GM18526 (cell line): ENCODE data around the gene AASDH.

ENCODE experiments used
- POLR2A ChIP-seq: IDR thresholded peaks from 3 replicates; pipeline ENCODE4 v1.6.1; 2011; ENCODE audit not compliant: insufficient read length; ENCODE audit errors: extremely low read depth

The AASDH gene

GRCh38 chr4:56310401-56311125 lies 76.7 kb downstream of the AASDH start:
- TF ChIP-seq POLR2A, result no peak

DNA sequence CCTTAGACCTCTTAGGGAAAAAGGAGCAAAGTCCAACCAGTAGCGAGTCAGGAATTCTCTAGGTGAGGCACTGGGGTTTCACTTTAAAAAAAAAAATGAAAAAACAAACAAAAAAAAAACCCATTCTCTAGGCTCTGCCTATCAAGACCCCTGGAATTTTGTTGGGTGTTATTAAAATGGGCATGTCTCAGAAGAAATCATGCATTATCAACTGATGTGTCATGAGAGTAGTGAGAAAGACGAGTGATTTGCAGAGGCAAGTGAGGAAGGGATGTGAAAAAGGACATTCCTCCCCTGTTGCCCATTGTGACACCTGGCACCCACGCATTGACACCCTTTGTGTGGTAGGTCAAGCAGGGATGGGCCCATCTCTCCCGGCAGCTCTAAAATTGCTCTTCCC lies 78.9 kb downstream of the AASDH start:
- TF ChIP-seq POLR2A, result no peak

DNA sequence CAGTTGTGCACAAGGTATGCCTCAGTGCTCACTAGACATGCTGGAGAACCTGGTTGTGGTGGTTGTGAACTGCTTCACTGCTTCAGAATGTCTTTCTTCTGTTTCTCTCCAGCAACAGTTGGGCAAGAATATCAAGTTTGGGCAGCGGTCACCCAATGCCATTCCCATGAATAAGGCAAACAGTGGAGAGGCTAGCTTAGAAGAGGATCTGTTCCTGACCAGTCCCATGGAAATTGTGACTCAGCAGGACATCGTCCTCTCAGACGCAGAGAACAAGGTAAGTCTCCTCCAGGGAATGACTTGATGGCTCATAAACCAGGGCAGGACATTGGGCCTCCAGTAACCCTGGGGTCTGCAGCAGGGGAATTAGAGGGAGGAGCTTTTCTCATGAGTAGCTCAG lies 79.9 kb downstream of the AASDH start:
- no peak for TF ChIP-seq POLR2A

- no peak for TF ChIP-seq POLR2A
These were observed 81.9 kb downstream of the AASDH start for GRCh38 chr4:56305390-56305789.

DNA sequence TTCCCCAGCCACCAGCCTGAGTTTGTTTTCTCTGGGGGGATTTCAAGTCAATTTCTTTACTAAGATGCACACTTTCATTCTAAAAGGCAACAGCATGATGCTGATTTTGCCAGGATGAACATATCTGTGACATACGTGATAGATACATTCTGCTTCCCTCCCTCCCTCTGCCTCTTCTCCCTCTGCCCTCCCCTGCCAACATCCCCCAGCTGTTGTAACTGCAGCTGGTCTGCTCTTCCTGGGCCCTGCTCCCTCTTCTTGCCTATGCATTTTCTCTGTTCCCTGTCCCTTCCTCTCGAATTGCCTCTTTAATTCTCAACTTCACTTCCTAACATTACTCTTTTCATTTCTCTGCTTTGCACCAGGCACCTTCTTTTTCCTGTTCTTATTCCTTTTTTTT lies 83.4 kb downstream of the AASDH start:
- no peak for TF ChIP-seq POLR2A

- TF ChIP-seq POLR2A, result no peak
These were observed 84.5 kb downstream of the AASDH start for GRCh38 chr4:56302760-56303159.

- no peak for TF ChIP-seq POLR2A
These were observed 85.2 kb downstream of the AASDH start for GRCh38 chr4:56301997-56302496.

- no peak for TF ChIP-seq POLR2A
These were observed 85.9 kb downstream of the AASDH start for GRCh38 chr4:56301181-56301996.

DNA sequence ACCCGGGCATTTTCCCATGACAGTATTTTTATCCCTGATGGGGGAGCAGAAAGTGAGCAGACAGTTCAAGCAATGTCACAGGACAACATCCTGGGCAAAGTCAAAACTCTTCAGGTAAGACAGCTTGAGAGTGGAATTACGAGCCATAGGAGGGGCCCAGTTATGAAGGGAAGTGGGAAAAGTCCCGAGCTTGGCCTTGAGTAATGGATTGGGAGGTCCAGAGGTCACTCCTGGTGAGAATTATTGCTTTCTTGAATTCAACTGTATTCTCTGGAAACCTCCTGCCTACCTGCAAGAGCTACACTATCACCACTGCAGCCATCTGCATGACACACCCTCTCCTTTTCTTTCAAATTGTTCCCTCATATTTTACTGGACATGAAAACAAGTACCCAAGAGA lies 89.1 kb downstream of the AASDH start:
- TF ChIP-seq POLR2A, result no peak

GRCh38 chr4:56297776-56298175 lies 89.5 kb downstream of the AASDH start:
- TF ChIP-seq POLR2A, result no peak

DNA sequence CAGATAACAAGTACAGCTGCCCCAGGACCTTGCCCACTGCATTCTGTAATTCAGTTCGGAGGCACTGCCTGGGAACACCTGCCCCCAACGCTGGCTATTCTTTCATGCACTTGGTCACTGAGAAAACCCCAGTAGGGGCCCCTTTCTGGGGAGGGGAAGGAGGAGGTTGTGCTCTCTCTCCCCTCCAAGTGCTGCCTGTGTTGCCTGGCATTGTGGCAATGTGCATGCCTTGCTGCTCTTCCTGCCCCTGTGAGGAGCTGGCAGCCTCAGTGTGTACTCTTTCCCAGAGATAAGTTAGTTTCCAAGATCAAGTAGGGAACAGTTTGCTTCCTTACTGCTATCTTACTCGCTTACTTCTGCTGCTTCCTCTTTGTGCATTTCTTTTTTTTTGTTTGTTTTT lies 90.8 kb downstream of the AASDH start:
- TF ChIP-seq POLR2A, result no peak

DNA sequence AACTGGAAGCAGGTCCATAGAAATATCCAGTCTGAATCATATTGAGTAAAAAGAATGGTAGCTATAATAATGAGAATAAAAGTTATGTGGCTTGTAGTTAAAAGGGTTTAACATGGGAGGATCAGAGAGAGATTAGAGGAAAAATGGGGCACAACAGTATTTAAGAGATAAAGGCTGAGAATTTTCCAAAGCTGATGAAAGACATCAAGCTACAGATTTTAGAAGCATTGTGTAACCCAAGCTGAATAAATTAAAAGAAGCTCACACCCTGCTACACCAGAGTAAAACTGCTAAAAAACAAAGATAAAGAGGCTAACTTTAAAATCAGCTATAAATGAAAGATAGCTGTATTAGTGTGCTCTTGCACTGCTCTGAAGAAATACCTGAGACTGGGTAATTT lies 94.2 kb downstream of the AASDH start:
- no peak for TF ChIP-seq POLR2A

DNA sequence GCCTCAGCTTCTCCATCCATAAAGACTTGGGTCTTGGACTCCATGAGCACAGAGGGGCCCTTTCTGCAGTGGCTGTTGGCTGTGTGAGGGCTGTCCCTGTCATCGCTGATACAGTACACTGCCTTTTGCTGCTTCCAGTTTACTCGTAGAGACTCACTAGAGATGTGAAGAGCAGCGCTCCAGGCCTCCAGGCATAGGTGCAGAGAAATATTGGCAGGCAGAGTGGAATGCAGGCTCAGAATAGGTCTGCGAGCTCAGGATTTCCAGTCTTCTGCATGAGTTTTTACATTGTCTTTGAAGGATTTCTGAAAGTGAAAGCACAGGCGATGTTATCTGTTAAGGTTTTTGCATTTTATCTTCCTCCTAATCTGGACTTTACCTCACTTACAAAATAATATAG lies 97.4 kb downstream of the AASDH start:
- TF ChIP-seq POLR2A, result no peak

- no peak for TF ChIP-seq POLR2A
These were observed 98.6 kb downstream of the AASDH start for GRCh38 chr4:56288663-56289062.
